Transverse colon (tissue), 4 donors: ENCODE data around the gene SURF6.

ENCODE experiments used
- CTCF ChIP-seq, 5 experiments: fragments of 200-600 bp in 3 of 5; fragments of 450-650 bp in 2 of 5; sonication (generic) in 3 of 5; IDR thresholded peaks; 1 replicate in 2 of 5; 2 replicates in 3 of 5; pipeline ENCODE4 v1.5.1; 2016 to 2017; ENCODE audit warnings: antibody characterized with exemption in 5 of 5, inconsistent platforms in 3 of 5, mild to moderate bottlenecking in 2 of 5, moderate library complexity in 1 of 5
- EP300 ChIP-seq: sonication (generic); formaldehyde crosslinking; IDR thresholded peaks from one replicate; pipeline ENCODE4 v1.6.1; 2017; ENCODE audit warnings: antibody characterized with exemption, low read depth
- POLR2A ChIP-seq: fragments of 450-650 bp; IDR thresholded peaks from one replicate; pipeline ENCODE4 v1.6.1; 2016; ENCODE audit warnings: antibody characterized with exemption, mild to moderate bottlenecking, moderate library complexity
- POLR2AphosphoS5 ChIP-seq, 3 donors: sonication (generic); formaldehyde crosslinking; IDR thresholded peaks; one replicate each; pipeline ENCODE4 v1.6.1; 2016; ENCODE audit warnings: antibody characterized with exemption in 3 of 3

- TF ChIP-seq CTCF (IDR thresholded peaks at IDR 0.05) (no peak), POLR2A (no peak), EP300 (no peak), POLR2AphosphoS5 (IDR thresholded peaks at IDR 0.05) (no peak)
Measured at GRCh38 chr9:133379153-133380086, 43.4 kb upstream of the SURF6 start.
